Type B pancreatic cell (in vitro differentiated cells): ENCODE measurements around the gene AP2B1. TPM values are rescaled to one million over a fixed set of nuclear protein-coding genes. Genes with fewer than 3 reads are reported as not detected.
A peak's percentile ranks its signal among the peaks of the same experiment; 100 is the strongest.

Experiments
- DNase-seq: peaks from one replicate; pipeline ENCODE4 v3.0.0; 2021; ENCODE audit warnings: mixed read lengths; ENCODE audit not compliant: unreplicated experiment; ENCODE audit errors: extremely low spot score
- H3K27ac Mint-ChIP-seq: 2 replicates; pipeline ENCODE4 v1.8.0; 2021; ENCODE audit warnings: mild to moderate bottlenecking, mixed read lengths
- H3K27me3 Mint-ChIP-seq: 2 replicates; pipeline ENCODE4 v1.8.0; 2021; ENCODE audit warnings: mixed read lengths
- H3K36me3 Mint-ChIP-seq: 2 replicates; pipeline ENCODE4 v1.8.0; 2021; ENCODE audit warnings: mixed read lengths
- H3K4me1 Mint-ChIP-seq: one replicate; pipeline ENCODE4 v1.8.0; 2021; ENCODE audit warnings: mixed read lengths; ENCODE audit not compliant: unreplicated experiment
- H3K4me3 Mint-ChIP-seq: 2 replicates; pipeline ENCODE4 v1.8.0; 2021; ENCODE audit warnings: mild to moderate bottlenecking, mixed read lengths
- H3K9me3 Mint-ChIP-seq: 2 replicates; pipeline ENCODE4 v1.8.0; 2021; ENCODE audit warnings: mixed read lengths
- total RNA-seq: library from RNA; stranded (reverse); gene quantifications from 2 replicates; pipeline ENCODE4 v1.2.1, GENCODE V29; 2021; ENCODE audit warnings: low replicate concordance
- TF ChIP-seq, protein P1 (sequence below): fragments of 200-600 bp; sonication (generic); conservative IDR thresholded peaks from 2 replicates; pipeline ENCODE4 v1.5.0; 2021; ENCODE audit warnings: antibody characterized with exemption, mild to moderate bottlenecking

Gene AP2B1
- total RNA-seq, 1 donor from 2014 or later: 165 TPM

DNA sequence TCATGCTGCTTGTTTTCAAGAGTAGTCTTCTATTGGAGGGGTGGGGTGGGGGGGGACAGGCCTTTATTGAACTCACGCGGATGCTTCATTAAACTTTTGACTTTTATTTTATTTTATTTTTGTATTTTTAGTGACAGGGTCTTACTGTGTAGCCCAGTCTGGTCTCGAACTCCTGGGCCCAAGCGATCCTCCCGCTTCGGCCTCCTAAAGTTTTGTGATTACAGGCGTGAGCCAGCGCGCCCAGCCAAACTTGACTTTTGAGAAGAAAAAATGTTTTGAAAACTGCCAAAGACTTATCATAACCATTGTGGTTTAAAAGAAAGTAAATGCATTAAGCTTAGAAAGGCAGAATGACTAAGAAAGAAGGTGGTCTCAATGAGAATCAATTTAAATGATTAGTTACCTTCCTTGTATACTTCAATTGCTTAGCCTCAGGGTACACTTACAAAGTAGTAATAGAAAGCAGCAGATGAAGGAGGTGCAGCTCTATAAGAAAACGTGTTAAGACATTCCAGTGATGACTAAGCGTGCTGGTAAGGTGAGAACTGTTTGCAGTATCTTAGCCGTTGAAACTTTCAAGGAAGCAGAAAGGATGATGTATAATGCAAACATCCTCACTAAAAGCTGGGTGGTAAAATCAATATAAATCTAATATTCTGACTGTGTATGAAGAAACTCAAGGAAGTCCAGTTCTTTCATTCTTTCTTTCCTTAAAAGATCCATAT, 1.2 kb downstream of the AP2B1 start:
- Mint-ChIP-seq H3K27ac (peak overlapping the region; percentile 100), H3K9me3 (no peaks in the 10 kb centered on the region), H3K4me1 (peaks cover 24% of the 10 kb centered on the region), H3K27me3 (peaks cover 19% of the 10 kb centered on the region), H3K4me3 (peak overlapping the region; percentile 99), H3K36me3 (no peaks in the 10 kb centered on the region)
- no peak for DNase-seq
- TF ChIP-seq, protein P1, sequence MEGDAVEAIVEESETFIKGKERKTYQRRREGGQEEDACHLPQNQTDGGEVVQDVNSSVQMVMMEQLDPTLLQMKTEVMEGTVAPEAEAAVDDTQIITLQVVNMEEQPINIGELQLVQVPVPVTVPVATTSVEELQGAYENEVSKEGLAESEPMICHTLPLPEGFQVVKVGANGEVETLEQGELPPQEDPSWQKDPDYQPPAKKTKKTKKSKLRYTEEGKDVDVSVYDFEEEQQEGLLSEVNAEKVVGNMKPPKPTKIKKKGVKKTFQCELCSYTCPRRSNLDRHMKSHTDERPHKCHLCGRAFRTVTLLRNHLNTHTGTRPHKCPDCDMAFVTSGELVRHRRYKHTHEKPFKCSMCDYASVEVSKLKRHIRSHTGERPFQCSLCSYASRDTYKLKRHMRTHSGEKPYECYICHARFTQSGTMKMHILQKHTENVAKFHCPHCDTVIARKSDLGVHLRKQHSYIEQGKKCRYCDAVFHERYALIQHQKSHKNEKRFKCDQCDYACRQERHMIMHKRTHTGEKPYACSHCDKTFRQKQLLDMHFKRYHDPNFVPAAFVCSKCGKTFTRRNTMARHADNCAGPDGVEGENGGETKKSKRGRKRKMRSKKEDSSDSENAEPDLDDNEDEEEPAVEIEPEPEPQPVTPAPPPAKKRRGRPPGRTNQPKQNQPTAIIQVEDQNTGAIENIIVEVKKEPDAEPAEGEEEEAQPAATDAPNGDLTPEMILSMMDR: no peak

DNA sequence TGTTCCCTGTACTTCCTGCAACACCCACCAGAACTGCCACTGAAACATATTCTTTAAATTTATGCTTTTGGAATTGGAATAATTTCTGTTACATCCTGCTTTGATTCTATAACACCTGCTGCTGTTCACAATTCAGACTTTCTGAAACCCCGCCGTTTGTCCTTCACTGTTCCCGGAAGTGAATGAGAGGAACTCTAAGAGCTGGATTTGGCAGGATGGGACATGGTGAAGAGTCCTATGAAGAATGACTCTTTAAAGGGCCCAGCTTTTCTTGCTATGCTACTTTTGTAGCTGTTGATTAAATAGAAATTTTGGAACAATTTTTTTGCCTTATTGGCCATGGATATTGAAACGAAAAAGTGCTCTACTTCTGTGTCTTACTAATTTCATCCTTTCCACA, 8.9 kb downstream of the AP2B1 start:
- TF ChIP-seq, protein P1: no peak
- Mint-ChIP-seq H3K36me3 (peaks cover 25% of the 10 kb centered on the region), H3K4me1 (no peaks in the 10 kb centered on the region), H3K27me3 (no peaks in the 10 kb centered on the region), H3K27ac (no peak overlapping the region), H3K4me3 (no peak overlapping the region), H3K9me3 (no peaks in the 10 kb centered on the region)
- DNase-seq: no peak

DNA sequence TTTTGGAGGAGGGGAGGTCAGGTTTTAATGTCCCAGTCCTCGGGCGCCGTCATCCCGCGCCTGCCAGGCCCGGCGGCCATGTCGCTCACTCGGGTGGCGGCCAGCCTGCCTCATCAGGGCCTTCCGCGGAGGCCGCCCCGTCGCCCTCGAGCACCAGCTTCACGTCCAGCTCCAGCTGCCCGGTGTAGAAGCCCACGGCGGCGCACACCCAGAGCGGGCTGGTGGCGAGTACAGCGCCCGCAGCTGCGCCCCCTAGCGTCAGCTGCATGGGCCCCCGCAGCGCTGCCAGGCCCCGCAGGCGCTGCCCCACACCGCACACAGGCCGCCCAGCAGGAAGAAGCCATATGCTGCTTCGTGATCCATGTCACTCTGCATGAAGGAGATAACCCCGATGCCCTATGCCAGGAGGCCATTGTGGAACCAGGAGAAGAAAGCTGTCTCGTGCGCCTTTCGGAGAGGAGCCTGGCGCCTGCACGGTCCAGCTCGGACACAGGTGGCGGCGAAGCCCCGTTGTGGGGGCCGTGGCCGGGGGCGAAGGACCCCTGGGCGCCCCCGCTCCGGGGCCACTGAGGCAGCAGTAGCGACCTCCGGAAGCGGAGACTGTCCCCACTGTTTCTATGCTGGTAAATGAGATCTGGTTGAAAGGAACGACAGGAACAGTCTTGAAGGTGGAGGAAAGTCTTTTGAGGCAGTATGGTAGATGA, 9.6 kb downstream of the AP2B1 start:
- Mint-ChIP-seq H3K4me1 (no peaks in the 10 kb centered on the region), H3K36me3 (peaks cover 25% of the 10 kb centered on the region), H3K27ac (no peak overlapping the region), H3K27me3 (no peaks in the 10 kb centered on the region), H3K9me3 (no peaks in the 10 kb centered on the region), H3K4me3 (no peak overlapping the region)
- DNase-seq: no peak
- TF ChIP-seq, protein P1: no peak

DNA sequence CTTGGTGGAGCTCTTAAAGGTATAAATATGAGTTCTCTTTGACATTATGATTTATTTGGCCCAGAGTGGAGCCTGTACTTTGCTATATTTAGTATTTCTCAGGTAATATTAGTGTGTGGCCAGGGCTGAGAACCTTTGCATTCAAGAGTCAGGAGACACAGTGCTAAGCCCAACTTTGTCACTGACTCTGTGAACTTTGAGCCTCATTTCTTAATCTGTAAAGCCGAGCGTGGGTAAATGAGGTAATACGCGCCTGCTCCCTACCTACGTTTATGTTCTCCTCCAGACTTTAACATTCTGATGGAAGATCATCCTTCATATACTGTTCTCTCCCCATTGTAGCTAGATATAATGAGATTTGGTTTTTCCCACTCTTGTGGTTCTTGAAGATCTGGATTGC, 10.5 kb downstream of the AP2B1 start:
- H3K9me3 Mint-ChIP-seq: no peaks in the 10 kb centered on the region

DNA sequence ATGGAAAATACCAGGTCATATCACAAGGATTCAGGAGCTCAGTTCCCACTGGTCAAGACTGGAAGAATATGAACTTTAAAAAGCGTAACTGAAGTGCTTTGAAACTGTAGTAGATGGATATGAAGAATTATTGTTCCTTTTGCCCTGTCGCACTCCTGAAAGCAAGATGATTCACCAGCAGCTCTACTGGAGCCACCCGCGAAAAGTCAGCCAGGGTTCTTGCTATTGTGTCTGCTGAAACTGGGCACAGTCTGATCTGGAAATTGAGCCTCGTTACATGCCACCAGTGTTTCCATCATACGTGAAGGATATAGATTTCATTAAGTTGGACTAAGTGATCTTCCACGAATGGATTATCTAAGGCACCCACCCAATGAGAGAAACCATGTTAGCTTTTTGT, 16.6 kb downstream of the AP2B1 start:
- Mint-ChIP-seq H3K9me3 (no peaks in the 10 kb centered on the region), H3K27ac (no peak overlapping the region), H3K4me1 (no peaks in the 10 kb centered on the region), H3K36me3 (peaks cover 3% of the 10 kb centered on the region), H3K27me3 (no peaks in the 10 kb centered on the region), H3K4me3 (no peak overlapping the region)
- DNase-seq: no peak
- TF ChIP-seq, protein P1: no peak

More for the DNA sequence above, 10.5 kb downstream of the AP2B1 start:
- H3K36me3 Mint-ChIP-seq: peaks cover 25% of the 10 kb centered on the region
- no peak overlapping the region for H3K4me3 Mint-ChIP-seq
- DNase-seq: no peak
- H3K27me3 Mint-ChIP-seq: no peaks in the 10 kb centered on the region
- H3K27ac Mint-ChIP-seq: no peak overlapping the region
- no peaks in the 10 kb centered on the region for H3K4me1 Mint-ChIP-seq
- TF ChIP-seq, protein P1: no peak
